A673 (cell line): ENCODE measurements around the gene TIMM9.

ENCODE experiments used
- EZH2 ChIP-seq: fragments of 200-600 bp; sonication (generic); IDR thresholded peaks from 2 replicates; pipeline ENCODE4 v1.6.1; 2017; ENCODE audit warnings: borderline replicate concordance, low read depth, mild to moderate bottlenecking, mixed read lengths, antibody characterized with exemption, low read length; ENCODE audit not compliant: poor library complexity, severe bottlenecking
- TF ChIP-seq, protein P1 (sequence below): fragments of 300-800, 200-600 bp; sonication (generic); conservative IDR thresholded peaks from 2 replicates; pipeline ENCODE4 v1.5.1; 2017; ENCODE audit warnings: low read depth, mild to moderate bottlenecking, antibody characterized with exemption, low read length, moderate library complexity, mixed read lengths

DNA sequence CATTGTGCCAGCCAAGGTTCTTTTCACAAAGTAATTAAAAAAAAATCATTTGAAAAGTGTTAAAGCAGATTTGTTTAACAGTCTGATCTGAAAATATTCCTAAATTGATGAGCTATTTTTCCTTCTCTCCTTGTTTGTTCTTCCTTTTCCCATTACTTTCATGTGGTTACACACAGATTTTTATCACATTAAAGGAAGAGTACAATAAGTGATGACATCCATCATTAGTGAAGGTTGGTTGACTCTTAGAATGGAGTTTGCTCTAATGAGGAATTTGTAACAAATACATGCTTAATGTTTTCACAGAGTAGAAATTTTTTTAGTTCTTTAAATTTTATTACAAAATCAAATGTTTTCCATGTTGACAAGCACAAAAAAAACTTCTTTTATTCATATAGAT lies 50.5 kb downstream of the TIMM9 start:
- TF ChIP-seq EZH2 = no peak
- TF ChIP-seq, protein P1, sequence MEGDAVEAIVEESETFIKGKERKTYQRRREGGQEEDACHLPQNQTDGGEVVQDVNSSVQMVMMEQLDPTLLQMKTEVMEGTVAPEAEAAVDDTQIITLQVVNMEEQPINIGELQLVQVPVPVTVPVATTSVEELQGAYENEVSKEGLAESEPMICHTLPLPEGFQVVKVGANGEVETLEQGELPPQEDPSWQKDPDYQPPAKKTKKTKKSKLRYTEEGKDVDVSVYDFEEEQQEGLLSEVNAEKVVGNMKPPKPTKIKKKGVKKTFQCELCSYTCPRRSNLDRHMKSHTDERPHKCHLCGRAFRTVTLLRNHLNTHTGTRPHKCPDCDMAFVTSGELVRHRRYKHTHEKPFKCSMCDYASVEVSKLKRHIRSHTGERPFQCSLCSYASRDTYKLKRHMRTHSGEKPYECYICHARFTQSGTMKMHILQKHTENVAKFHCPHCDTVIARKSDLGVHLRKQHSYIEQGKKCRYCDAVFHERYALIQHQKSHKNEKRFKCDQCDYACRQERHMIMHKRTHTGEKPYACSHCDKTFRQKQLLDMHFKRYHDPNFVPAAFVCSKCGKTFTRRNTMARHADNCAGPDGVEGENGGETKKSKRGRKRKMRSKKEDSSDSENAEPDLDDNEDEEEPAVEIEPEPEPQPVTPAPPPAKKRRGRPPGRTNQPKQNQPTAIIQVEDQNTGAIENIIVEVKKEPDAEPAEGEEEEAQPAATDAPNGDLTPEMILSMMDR = no peak
